ENCODE results near the gene LTBP3. TPM values are rescaled to one million over a fixed set of nuclear protein-coding genes. Genes with fewer than 3 reads are reported as not detected.
A peak's percentile ranks its signal among the peaks of the same experiment; 100 is the strongest.

The LTBP3 gene
- total RNA-seq, 1 donor: 25.6 TPM

- Histone ChIP-seq H3K4me3 (ENCODE audit: low read length) (peak overlapping the region; percentile 99), H3K9me3 (ENCODE audit: low read depth, low read length) (no peaks in the 10 kb centered on the region), H3K27me3 (ENCODE audit: insufficient read depth, low read length) (no peaks in the 10 kb centered on the region), H3K4me1 (ENCODE audit: insufficient read depth, low read length) (peaks cover 40% of the 10 kb centered on the region)
Measured at GRCh38 chr11:65498727-65498976, 59.5 kb downstream of the LTBP3 start.

GRCh38 chr11:65498042-65498726 is 60.0 kb downstream of the LTBP3 start:
- peaks cover 44% of the 10 kb centered on the region for H3K4me1 ChIP-seq (ENCODE audit: insufficient read depth, low read length)
- H3K9me3 ChIP-seq (ENCODE audit: low read depth, low read length): no peaks in the 10 kb centered on the region
- H3K27me3 ChIP-seq (ENCODE audit: insufficient read depth, low read length): no peaks in the 10 kb centered on the region
- H3K4me3 ChIP-seq (ENCODE audit: low read length): peak overlapping the region; percentile 99

- Histone ChIP-seq H3K9me3 (ENCODE audit: low read depth, low read length) (no peaks in the 10 kb centered on the region), H3K4me1 (ENCODE audit: insufficient read depth, low read length) (peaks cover 48% of the 10 kb centered on the region), H3K27me3 (ENCODE audit: insufficient read depth, low read length) (no peaks in the 10 kb centered on the region), H3K4me3 (ENCODE audit: low read length) (peak overlapping the region; percentile 99)
Measured at GRCh38 chr11:65497141-65498041, 60.8 kb downstream of the LTBP3 start.

GRCh38 chr11:65496304-65497140 is 61.6 kb downstream of the LTBP3 start:
- Histone ChIP-seq H3K9me3 (ENCODE audit: low read depth, low read length) (no peaks in the 10 kb centered on the region), H3K27me3 (ENCODE audit: insufficient read depth, low read length) (no peaks in the 10 kb centered on the region), H3K4me1 (ENCODE audit: insufficient read depth, low read length) (peaks cover 57% of the 10 kb centered on the region), H3K4me3 (ENCODE audit: low read length) (peak overlapping the region; percentile 17)

- H3K9me3 ChIP-seq (ENCODE audit: low read depth, low read length): no peaks in the 10 kb centered on the region
- peaks cover 73% of the 10 kb centered on the region for H3K4me1 ChIP-seq (ENCODE audit: insufficient read depth, low read length)
- no peak overlapping the region for H3K4me3 ChIP-seq (ENCODE audit: low read length)
- no peaks in the 10 kb centered on the region for H3K27me3 ChIP-seq (ENCODE audit: insufficient read depth, low read length)
Measured at GRCh38 chr11:65493367-65494176, 64.6 kb downstream of the LTBP3 start.

GRCh38 chr11:65492637-65493366 is 65.4 kb downstream of the LTBP3 start:
- H3K4me3 ChIP-seq (ENCODE audit: low read length): no peak overlapping the region
- H3K27me3 ChIP-seq (ENCODE audit: insufficient read depth, low read length): no peaks in the 10 kb centered on the region
- H3K4me1 ChIP-seq (ENCODE audit: insufficient read depth, low read length): peaks cover 81% of the 10 kb centered on the region
- no peaks in the 10 kb centered on the region for H3K9me3 ChIP-seq (ENCODE audit: low read depth, low read length)

GRCh38 chr11:65492387-65492636 is 65.8 kb downstream of the LTBP3 start:
- no peaks in the 10 kb centered on the region for H3K27me3 ChIP-seq (ENCODE audit: insufficient read depth, low read length)
- no peaks in the 10 kb centered on the region for H3K9me3 ChIP-seq (ENCODE audit: low read depth, low read length)
- H3K4me1 ChIP-seq (ENCODE audit: insufficient read depth, low read length): peaks cover 86% of the 10 kb centered on the region
- no peak overlapping the region for H3K4me3 ChIP-seq (ENCODE audit: low read length)

- Histone ChIP-seq H3K4me3 (ENCODE audit: low read length) (no peak overlapping the region), H3K27me3 (ENCODE audit: insufficient read depth, low read length) (no peaks in the 10 kb centered on the region), H3K4me1 (ENCODE audit: insufficient read depth, low read length) (peaks cover 87% of the 10 kb centered on the region), H3K9me3 (ENCODE audit: low read depth, low read length) (no peaks in the 10 kb centered on the region)
Measured at GRCh38 chr11:65491614-65492386, 66.4 kb downstream of the LTBP3 start.

GRCh38 chr11:65491163-65491465 is 67.0 kb downstream of the LTBP3 start:
- H3K9me3 ChIP-seq (ENCODE audit: low read depth, low read length): no peaks in the 10 kb centered on the region
- no peak overlapping the region for H3K4me3 ChIP-seq (ENCODE audit: low read length)
- H3K27me3 ChIP-seq (ENCODE audit: insufficient read depth, low read length): no peaks in the 10 kb centered on the region
- H3K4me1 ChIP-seq (ENCODE audit: insufficient read depth, low read length): peaks cover 82% of the 10 kb centered on the region

GRCh38 chr11:65489706-65490320 is 68.3 kb downstream of the LTBP3 start:
- Histone ChIP-seq H3K9me3 (ENCODE audit: low read depth, low read length) (no peaks in the 10 kb centered on the region), H3K4me1 (ENCODE audit: insufficient read depth, low read length) (peaks cover 69% of the 10 kb centered on the region), H3K27me3 (ENCODE audit: insufficient read depth, low read length) (no peaks in the 10 kb centered on the region), H3K4me3 (ENCODE audit: low read length) (no peak overlapping the region)

- H3K4me1 ChIP-seq (ENCODE audit: insufficient read depth, low read length): peaks cover 63% of the 10 kb centered on the region
Measured at GRCh38 chr11:65489035-65489705, 69.0 kb downstream of the LTBP3 start.

More at GRCh38 chr11:65489035-65489705, 69.0 kb downstream of the LTBP3 start:
- Histone ChIP-seq H3K9me3 (ENCODE audit: low read depth, low read length) (no peaks in the 10 kb centered on the region), H3K4me3 (ENCODE audit: low read length) (no peak overlapping the region), H3K27me3 (ENCODE audit: insufficient read depth, low read length) (no peaks in the 10 kb centered on the region)
